Measurements from ENCODE around the gene ATP8B4. TPM values are rescaled to one million over a fixed set of nuclear protein-coding genes. Genes with fewer than 3 reads are reported as not detected.

ATP8B4 gene
- total and polyA plus RNA-seq, 2 of the 8 experiments (the other 6 are each of a cell fraction or from before 2014, with no cell fraction given), result 0.17 to 0.24 TPM

- Histone ChIP-seq H3K14ac (ENCODE audit: insufficient read length) (no peak overlapping the region), H2BK15ac (ENCODE audit: low read length) (no peak overlapping the region), H3K18ac (ENCODE audit: extremely low read depth, low read length) (no peak overlapping the region), H3K23me2 (ENCODE audit: low read depth, low read length) (no peaks in the 10 kb centered on the region), H3K4me1 (replicated peaks in 1 of 4; ENCODE audit: control insufficient read depth in 3 of 4, insufficient read depth in 4 of 4, low read length in 3 of 4) (no peaks in the 10 kb centered on the region), H3K56ac (replicated peaks; ENCODE audit: insufficient read length, low read depth, low read length) (no peak overlapping the region), H4K91ac (replicated peaks; ENCODE audit: insufficient read length, low read length) (no peak overlapping the region), H3K79me2 (ENCODE audit: control insufficient read depth in 1 of 2, insufficient read depth in 2 of 2, low read length in 2 of 2) (no peaks in the 10 kb centered on the region), H2BK20ac (ENCODE audit: low read length) (no peak overlapping the region), H3K9me3 (ENCODE audit: insufficient read depth in 2 of 2, low read depth in 1 of 2, low read length in 1 of 2) (peaks cover 0 to 10% of the 10 kb centered on the region in 2 experiments; a peak in 1 of 4 replicates), H4K5ac (ENCODE audit: insufficient read length, low read depth, low read length) (no peak overlapping the region), H4K8ac (ENCODE audit: extremely low read depth, insufficient read depth, low read length) (no peak overlapping the region), H2BK5ac (ENCODE audit: low read depth, low read length) (no peak overlapping the region), H2AFZ (ENCODE audit: low read length) (no peak overlapping the region), H3K27ac (ENCODE audit: low read depth, low read length) (no peak overlapping the region), H3K27me3 (replicated peaks in 1 of 4; ENCODE audit: control insufficient read depth in 3 of 4, extremely low read depth in 1 of 4, insufficient read depth in 3 of 4, low read length in 3 of 4) (no peaks in the 10 kb centered on the region), H3K4ac (replicated peaks; ENCODE audit: insufficient read length, low read depth, low read length) (no peak overlapping the region), H3K79me1 (ENCODE audit: low read depth, low read length) (no peaks in the 10 kb centered on the region), H3K4me3 (ENCODE audit: extremely low read depth in 1 of 4, insufficient read depth in 2 of 4, low read depth in 3 of 4, low read length in 4 of 4) (no peak overlapping the region), H3K36me3 (ENCODE audit: control insufficient read depth in 2 of 4, insufficient read depth in 4 of 4, low read length in 3 of 4) (no peaks in the 10 kb centered on the region), H3K4me2 (ENCODE audit: insufficient read depth in 1 of 2, low read depth in 2 of 2, low read length in 2 of 2) (no peak overlapping the region), H3K9ac (replicated peaks in 1 of 4; ENCODE audit: extremely low read depth in 1 of 4, low read depth in 3 of 4, low read length in 3 of 4) (no peak overlapping the region), H4K20me1 (replicated peaks in 1 of 2; ENCODE audit: control insufficient read depth in 1 of 2, insufficient read depth in 2 of 2, low read length in 2 of 2) (no peaks in the 10 kb centered on the region), H3K23ac (ENCODE audit: insufficient read length) (no peak overlapping the region), H2BK120ac (replicated peaks; ENCODE audit: low read depth, low read length) (no peak overlapping the region), H2AK5ac (ENCODE audit: low read depth, low read length) (no peak overlapping the region), H2BK12ac (ENCODE audit: low read depth, low read length) (no peak overlapping the region)
- 84% methylated on average over 2 of the region's 2 CpGs; no CpG with 5 or more reads in 1 of the 2 experiments for WGBS, 2 experiments (ENCODE audit: extremely low coverage in 1 of 2, insufficient coverage in 1 of 2, insufficient read length in 1 of 2, insufficient replicate concordance in 2 of 2, low coverage in 1 of 2, low lambda C conversion rate in 2 of 2, missing lambda C conversion rate in 1 of 2)
- ChIA-PET CTCF (ENCODE audit: partially characterized antibody) (interaction anchor here (0.6 to 4.3 kb wide), 3 partner anchors 43 to 917 kb away, joined by 3 to 28 read pairs (median 3); no protein-coding TSS in a partner anchor), POLR2A (ENCODE audit: partially characterized antibody) (no interaction called here)
- no peak for DNase-seq (ENCODE audit: low read depth in 1 of 2, low spot score in 2 of 2)
- no peak for FAIRE-seq
- no peak for TF ChIP-seq BCL11A (IDR thresholded peaks at IDR 0.05; ENCODE audit: low read depth in 2 of 2, low read length in 2 of 2)
- TF ChIP-seq ZNF274 (IDR thresholded peaks at IDR 0.05; ENCODE audit: borderline replicate concordance, extremely low read depth, low read length), result no peak
- TF ChIP-seq TCF12 (IDR thresholded peaks at IDR 0.05; ENCODE audit: low read depth, low read length), result no peak
- TF ChIP-seq ATF2 (IDR thresholded peaks at IDR 0.05; ENCODE audit: low read length), result no peak
- TF ChIP-seq SRF (IDR thresholded peaks at IDR 0.05; ENCODE audit: low read depth, low read length), result no peak
- TF ChIP-seq KDM4A (IDR thresholded peaks at IDR 0.05; ENCODE audit: low read depth, low read length, severe bottlenecking), result no peak
- TF ChIP-seq NANOG (IDR thresholded peaks at IDR 0.05; ENCODE audit: insufficient read depth, low read depth, low read length, poor library complexity, severe bottlenecking), result no peak
- no peak for TF ChIP-seq KDM1A (IDR thresholded peaks at IDR 0.05; ENCODE audit: borderline replicate concordance, low read length)
- no peak for TF ChIP-seq BRCA1 (IDR thresholded peaks at IDR 0.05; ENCODE audit: low read depth, low read length)
- TF ChIP-seq CBX5 (IDR thresholded peaks at IDR 0.05; ENCODE audit: low read depth, low read length), result no peak
- no peak for TF ChIP-seq YY1 (IDR thresholded peaks at IDR 0.05; ENCODE audit: low read depth, low read length)
Measured at GRCh38 chr15:50046867-50047266, 72.2 kb downstream of the ATP8B4 start.
